GM12801 (cell line): ENCODE measurements around the gene BARX2.

Experiments
- CTCF ChIP-seq: IDR thresholded peaks from one replicate; pipeline ENCODE4 v1.5.1; 2011; ENCODE audit warnings: control low read depth; ENCODE audit not compliant: insufficient read length; ENCODE audit errors: extremely low read depth

Gene BARX2

GRCh38 chr11:129394709-129395108, 19.1 kb downstream of the BARX2 start:
- no peak for TF ChIP-seq CTCF

- TF ChIP-seq CTCF = no peak
These were observed 19.8 kb downstream of the BARX2 start for GRCh38 chr11:129395432-129395831.

- no peak for TF ChIP-seq CTCF
These were observed 20.2 kb downstream of the BARX2 start for GRCh38 chr11:129395883-129396282.

GRCh38 chr11:129396454-129396853, 20.8 kb downstream of the BARX2 start:
- no peak for TF ChIP-seq CTCF

- no peak for TF ChIP-seq CTCF
These were observed 26.8 kb downstream of the BARX2 start for GRCh38 chr11:129402206-129403171.

GRCh38 chr11:129404731-129405130, 29.1 kb downstream of the BARX2 start:
- no peak for TF ChIP-seq CTCF

- no peak for TF ChIP-seq CTCF
These were observed 33.3 kb downstream of the BARX2 start for GRCh38 chr11:129408865-129409444.
